T1000 (cell line): ENCODE data around the gene NCOR1.
"Not testable (repeated sequence)": the region's sequence is repeated elsewhere in the genome, so short reads cannot be mapped to it uniquely, and the experiment has no call there.

Experiments
- DNase-seq: peaks from one replicate; lab custom pipeline; 2025; ENCODE audit warnings: mixed read lengths; lab: John Stamatoyannopoulos, UW

The NCOR1 gene

DNA sequence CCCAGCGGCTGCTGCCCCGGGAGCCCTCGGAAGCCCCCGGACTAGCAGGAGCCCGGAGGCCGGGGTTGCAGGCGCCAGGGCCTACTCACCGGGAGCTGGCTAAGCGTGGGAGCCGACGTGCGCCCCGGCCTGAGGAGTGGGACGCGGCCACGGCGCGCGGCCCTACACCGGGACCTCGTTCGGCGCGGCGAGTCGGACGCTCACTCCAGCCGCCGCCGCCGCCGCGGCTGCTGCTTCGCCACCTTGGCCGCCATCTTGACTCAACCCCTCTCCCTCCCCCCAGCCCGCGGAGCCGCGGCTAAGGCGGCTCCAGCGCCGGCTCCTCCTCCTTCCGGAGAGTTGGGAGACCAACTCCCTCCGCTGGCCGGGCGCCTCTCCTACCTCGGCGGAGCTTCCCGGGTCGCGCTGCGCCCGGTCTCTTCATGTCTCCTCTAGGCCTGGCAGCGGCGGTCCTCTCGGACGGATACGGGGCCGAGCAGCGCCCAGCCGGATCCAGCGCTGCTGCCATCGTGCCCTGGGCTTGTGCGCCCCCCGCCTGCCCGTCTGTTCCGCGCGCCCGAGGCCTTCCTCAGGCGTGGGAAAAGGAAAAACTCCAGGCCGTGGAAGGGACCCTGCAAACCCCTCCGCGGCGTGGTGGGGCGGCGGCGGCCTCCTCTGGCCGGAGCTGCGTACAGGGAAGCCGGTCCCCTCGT, at the start of gene NCOR1:
TSS of gene NCOR1 (minus strand) at position 262 of the 692 bp plus-strand sequence. CDS start 20,965 bp downstream, outside the sequence.
- peak; percentile 77 for DNase-seq

DNA sequence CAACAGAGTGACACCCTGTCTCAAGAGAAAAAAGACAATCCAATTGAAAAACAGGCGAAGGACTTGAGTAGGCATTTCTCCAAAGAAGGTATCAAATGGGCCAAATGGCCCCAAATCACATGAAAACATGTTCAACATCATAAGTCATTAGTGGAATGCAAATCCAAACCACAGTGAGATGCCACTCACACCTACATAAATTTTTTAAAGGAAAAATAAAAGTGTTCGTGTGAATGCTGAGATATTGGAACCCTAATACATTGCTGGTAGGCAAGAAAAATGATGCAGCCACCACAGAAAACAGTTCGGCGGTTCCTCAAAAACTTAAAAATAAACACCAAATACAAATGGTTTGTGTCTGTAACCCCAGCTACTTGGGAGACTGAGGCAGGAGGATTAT, 46.9 kb upstream of the NCOR1 start:
- no peak for DNase-seq

DNA sequence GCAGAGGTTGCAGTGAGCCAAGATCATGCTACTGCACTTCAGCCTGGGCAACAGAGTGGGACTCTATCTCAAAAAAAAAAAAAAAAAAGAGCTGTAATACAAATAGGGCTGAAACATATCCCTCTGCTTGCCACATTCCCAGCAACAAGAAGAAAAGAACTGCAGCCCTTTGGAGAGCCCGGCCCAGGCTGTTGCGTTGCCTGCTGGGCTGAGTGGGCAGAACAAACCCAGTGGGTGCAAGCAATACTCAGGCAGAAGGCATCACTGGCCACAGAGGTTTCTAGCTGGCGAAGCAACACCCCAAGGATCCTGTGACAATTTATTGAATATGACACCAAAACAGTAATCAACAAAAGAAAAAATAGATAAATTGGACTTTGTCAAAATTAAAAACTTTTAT, 45.7 kb upstream of the NCOR1 start:
- no peak for DNase-seq

DNA sequence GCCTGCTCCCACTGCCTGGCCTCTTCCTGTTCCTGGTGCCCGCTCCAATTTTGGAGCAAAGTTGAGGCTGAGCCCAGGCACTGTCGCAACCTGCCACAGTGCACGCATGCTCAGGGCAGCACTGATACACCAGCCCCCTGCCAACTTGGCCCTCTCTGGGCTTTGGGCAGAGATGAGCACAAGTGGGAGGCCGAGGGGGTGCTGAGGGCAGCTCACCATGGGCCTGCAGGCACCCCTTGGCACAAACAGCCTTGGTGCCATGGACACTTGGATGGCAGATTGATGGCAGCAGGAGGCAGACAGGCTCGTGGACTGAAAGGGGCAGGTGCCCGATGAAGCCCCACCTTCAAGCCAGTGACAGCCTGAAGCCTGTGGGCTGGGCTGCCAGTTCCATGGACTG, 44.6 kb upstream of the NCOR1 start:
- DNase-seq = no peak

DNA sequence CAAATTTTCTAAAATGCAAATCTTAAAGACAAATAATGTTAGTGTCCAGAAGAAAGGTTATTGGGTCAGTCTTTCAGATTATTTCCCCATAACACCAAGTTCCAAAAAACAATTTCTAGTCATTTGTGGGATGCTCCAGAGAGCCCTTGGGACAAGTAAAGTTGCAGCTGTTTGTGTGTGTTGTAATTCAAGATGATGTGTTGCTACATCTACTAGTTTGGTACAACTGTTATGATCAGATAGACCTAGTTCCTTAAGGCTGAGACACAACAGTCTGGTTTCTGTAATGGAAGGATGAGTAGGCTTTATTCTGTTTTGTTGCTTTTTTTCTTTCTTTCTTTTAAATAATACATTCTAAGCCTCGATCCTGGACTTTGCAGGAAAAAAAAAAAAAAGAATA, 43.6 kb upstream of the NCOR1 start:
- no peak for DNase-seq

DNA sequence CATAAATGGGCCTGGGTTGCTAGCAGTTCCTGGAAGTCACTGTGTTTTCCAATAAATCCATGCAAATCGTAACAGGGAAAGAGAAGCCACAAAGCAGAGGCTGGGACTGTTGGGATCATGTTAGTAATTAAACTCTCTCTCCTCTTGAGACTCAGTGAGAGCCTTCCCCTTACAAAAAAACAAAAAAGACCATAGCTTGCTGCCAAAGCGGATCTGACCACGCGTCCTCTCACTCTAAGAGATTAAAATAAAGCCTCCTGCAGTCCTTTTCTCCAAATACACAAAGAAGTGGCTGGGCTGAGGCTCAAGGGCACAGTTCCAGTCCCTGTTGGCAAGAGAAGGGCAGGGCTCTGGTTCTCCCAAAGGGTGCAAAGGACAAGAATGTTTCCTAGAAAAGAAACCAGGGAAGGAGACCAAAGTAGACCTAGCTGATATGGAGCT, 40.2 kb upstream of the NCOR1 start:
- DNase-seq = no peak

DNA sequence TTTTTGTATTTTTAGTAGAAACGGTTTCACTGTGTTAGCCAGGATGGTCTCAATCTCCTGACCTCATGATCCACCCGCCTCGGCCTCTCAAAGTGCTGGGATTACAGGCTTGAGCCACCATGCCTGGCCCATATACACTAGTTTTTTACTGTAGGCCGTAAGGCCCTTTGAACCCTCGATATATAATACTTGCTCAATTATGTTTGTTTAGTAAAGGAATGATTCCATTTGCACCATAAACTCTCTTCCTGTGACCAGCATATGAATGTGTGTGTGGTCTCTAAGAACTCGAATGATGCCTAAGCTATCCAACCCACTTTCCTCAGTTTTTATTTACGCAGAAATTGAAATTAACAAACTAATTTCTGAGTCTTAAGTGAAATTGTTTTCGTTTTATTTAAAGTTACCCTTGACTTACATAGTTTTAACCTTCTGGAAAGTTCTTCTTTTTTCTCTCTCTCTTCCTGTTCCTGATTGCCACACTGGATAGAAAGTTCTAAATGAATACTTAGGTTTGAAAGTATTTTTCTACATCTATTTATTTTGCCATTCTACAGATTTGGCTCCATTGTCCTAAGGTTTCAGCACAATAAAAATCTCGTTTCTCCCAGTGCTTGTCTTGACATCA, 39.6 kb upstream of the NCOR1 start:
- no peak for DNase-seq

DNA sequence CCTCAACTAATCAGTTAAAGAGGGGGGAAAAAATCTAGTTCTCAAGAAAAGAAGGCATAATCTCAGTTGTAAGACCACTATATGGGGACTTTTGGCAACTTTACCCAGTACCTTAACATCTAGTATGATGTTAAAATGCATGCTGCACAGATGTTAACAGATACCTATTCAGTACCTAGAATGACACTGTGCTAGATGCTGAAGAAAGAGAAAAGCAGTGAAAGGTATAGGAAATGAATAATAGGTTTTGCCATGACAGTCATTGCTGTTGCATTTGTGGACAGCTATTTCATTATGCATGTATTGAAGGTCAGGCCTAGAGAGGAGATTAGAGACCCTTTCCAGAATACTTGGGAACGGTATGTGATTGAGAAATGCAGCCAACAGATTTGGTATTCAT, 36.2 kb upstream of the NCOR1 start:
- no peak for DNase-seq

DNA sequence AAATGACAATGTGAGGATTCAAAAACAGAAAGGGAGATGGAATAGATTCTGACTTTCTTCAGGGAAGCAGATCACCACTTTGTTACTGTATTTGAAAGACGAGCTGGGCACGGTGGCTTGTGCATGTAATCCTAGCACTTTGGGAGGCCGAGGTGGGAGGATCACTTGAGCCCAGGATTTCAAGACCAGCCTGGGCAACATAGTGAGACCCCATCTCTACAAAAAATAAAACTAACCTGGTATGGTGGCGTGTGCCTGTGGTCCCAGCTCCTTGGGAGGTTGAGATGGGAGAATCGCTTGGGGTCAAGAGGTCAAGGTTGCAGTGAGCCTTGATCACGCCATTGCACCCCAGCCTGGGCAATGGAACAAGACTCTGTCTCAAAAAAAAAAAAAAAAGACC, 35.7 kb upstream of the NCOR1 start:
- no peak for DNase-seq

DNA sequence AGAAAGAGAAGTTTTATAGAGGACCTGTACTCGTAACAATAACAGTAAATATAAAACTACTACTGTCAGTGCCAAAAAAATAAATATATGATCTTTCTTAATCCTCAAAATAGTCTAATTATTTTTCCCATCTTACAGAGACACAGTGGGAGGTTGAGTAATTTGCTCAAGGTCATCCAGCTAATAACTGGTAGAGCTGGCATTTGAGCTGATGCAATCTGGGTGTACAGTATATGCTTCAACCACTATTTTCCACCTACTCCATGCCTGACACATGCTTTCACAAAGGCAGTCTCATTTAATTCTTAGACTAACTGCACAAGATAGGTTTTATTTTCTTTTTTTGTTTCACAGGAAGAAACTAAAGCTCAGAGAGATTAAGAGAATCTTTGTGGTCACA, 35.3 kb upstream of the NCOR1 start:
- no peak for DNase-seq

DNA sequence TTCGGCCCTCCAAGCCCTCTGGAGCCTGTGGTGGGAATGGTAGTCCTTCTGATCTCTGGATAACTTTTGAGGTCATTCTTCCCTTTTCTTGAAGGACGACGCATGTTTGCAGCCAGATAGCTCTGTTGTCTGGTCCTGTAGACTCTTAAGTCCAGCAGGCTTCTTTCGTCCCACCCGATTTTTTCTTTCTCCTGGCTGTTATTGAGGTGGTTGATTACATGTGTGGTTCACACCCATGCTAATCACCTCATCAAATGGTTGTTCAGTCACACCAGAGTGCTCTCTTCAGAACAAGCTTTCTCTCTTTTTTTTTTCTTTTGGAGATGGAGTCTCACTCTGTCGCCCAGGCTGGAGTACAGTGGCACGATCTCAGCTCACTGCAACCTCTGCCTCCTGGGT, 32.3 kb upstream of the NCOR1 start:
- DNase-seq = no peak

DNA sequence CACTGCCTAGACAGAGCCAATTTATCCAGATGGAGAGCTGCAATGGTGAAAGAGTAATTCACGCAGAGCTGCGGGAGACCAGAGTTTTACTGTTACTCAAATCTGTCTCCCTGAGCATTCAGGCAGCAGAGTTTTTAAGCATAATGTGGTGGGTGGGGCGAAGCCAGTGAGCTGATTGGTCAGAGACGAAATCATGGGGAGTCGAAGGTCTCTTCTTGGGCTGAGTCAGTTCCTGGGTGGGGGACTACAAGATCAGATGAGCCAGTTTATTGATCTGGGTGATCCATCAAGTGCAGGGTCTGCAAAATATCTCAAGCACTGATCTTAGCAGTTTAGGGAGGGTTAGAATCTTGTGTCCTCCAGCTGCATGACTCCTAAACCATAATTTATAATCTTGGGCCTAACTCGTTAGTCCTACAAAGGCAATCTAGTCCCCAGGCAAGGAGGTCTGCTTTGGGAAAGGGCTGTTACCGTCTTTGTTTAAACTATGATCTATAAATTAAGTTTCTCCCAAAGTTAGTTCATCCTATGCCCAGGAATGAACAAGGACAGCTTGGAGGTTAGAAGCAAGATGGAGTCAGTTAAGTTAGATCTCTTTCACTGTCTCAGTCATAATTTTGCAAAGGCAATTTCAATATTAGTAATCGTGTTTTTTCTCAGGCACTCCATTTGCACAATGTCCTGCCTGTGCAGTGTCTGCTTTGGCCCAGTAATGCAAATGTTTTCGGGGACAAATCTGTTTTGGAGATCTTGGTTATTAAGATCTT, 28.6 kb upstream of the NCOR1 start:
- no peak for DNase-seq

DNA sequence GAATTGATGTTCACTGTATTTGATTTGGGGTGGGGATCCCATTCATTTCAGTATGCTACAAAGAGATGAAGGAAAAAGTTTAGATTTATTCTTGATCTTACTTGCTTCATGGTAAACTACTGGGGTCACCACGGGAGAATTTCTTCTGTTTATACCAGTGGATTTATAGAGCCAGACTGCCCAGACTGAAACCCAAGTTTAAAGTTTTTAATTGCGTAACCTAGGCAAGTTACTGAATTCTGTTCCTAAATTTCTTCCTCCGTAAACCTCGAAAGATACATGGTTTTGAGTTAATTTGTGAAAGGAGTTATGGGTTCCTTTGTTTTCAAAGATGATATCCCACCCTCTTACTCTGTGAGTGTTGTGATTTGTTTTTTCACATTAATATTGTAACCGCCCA, 28.1 kb upstream of the NCOR1 start:
- no peak for DNase-seq

DNA sequence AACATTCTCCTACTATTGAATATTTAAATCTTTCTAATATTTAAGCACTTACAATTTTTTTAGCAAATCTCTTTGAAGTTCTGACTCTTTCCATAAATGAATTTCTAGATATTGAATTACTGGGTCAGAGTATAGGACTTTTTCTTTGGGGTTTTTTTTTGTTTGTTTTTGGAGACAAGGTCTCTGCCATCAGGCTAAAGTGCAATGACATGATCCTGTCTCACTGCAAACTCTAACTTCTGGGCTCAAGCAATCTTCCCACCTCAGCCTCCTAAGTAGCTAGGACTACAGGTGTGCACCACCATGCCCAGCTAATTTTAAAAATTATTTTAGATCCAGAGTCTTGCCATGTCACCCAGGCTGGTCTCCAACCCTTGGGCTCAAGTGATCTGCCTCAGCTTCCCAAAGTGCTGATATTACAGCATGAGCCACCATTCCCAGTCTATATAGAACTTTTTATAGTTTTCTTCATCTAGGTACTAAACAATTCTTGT, 26.6 kb upstream of the NCOR1 start:
- DNase-seq = no peak

DNA sequence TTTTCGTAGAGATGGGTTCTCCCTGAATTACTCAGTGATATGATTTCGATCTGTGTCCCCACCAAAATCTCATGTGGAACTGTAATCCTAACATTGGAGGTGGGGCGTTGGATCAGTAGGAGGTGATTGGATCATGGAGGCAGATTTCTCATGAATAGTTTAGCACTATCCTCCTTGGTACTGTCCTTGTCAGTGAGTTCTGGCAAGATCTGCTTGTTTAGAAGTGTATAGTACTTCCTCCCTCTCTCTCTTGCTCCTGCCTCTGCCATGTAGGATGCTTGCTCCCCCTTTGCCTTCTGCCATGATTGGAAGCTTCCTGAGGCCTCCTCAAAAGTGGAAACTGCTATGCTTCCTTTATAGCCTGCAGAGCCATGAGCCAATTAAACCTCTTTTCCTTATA, 24.6 kb upstream of the NCOR1 start:
- DNase-seq = no peak

DNA sequence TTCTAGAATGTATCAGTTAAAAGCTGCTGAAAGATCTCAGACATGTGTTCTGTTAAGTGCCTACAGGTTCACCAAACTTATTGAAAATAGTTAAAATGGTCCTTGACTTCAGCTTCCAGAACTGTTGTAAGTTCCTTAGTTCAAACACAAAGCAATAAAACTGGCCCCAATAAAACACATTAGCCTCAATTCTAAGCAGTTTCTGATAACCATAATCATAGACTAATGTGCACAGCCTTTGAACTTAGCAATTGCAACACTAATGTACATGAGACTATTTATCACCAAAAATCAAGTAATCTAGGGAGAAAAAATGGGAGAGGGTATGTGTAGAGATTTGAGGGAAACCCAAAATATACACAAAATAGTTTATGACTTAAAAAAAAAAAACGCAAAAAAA, 17.1 kb upstream of the NCOR1 start:
- no peak for DNase-seq

DNA sequence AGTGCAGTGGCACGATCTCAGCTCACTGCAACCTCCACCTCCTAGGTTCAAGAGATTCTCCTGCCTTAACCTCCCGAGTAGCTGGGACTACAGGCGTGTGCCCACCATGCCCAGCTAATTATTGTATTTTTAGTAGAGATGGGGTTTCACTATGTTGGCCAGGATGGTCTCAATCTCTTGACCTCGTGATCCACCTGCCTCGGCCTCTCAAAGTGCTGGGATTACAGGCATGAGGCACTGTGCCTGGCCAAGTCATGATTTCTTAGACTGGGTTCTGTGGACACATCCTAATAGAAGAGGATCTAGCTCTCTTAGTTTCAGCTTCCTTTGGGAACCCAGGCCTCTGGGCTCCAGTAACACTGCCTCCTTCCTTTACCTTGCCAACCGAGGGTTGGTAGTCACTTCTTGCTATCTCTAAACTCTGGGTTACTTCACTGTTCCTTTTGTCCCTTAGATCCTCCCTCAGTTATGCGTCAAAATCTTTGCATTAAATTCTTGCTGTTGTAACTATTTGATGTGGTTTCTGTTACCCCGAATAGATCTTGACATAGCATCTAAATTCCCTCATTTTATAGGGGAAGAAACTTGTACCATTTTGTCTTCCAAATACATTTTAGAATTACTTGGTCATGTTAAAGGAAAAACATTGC, 14.7 kb upstream of the NCOR1 start:
- not testable (repeated sequence) for DNase-seq

DNA sequence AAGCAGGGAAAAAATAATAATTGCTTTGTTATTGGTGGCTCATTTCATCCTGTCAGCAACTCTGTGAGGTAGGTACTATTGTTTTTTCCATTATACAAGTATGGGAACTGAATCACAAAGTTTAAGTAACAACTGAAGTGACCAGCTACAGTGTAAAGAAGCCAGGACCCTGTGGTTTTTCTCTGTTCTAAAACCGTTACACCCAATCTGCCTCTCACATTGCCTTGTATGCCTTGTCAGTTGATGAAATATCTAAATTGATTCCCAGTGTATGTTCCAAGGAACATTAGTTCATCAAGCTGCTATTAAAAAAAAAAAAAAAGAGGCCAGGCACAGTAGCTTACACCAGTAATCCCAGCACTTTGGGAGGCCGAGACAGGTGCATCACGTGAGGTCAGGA, 7.1 kb upstream of the NCOR1 start:
- no peak for DNase-seq

DNA sequence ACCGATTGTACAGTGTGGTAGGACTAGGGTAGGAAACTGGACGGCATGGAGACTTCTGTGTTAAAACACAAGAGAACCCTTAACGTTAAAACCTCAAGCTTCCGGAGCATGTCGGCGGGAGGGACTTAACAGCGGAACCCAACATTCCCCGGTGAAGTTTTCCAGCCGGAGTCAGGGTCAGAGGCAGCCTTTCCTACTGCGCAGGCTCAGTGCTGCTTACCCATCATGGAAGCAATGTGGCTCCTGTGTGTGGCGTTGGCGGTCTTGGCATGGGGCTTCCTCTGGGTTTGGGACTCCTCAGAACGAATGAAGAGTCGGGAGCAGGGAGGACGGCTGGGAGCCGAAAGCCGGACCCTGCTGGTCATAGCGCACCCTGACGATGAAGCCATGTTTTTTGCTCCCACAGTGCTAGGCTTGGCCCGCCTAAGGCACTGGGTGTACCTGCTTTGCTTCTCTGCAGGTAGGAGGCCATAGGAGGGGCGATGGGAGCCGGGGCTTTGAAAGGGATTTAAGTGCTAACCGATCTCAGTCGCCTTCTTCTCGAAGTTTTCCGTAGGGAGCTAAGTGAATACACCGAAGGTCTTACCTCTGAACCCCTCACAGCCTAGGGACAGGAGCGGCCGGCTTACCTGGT, 1.8 kb upstream of the NCOR1 start, which contains the start of gene PIGL:
TSS of gene PIGL (plus strand) at position 209 of the 634 bp plus-strand sequence. CDS start at position 226, 17 bp downstream.
- peak; percentile 78 for DNase-seq

DNA sequence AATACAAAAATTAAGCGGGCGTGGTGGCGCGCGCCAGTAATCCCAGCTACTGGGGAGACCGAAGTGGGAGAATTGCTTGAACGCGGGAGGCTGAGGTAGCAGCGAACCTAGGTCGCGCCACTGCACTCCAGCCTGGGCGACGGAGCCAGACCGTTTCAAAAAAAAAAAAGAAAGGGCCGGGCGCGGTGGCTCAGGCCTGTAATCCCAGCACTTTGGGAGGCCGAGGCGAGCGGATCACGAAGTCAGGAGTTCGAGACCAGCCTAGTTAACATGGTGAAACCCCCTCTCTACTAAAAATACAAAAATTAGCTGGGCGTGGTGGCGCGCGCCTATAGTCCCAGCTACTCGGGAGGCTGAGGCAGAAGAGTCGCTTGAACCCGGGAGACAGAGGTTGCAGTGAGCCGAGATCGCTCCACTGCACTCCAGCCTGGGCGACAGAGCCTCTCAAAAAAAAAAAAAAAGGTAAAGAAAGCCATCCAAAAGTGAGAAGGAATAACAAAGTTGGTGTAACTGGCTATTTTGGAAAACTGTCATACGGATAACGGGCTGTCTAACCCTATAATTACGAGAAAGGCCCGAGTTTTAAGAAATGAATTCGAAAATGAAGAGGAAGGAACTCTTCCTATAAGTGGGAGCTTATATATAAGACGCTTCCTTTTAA, 1.1 kb upstream of the NCOR1 start:
- DNase-seq = not testable (repeated sequence)

DNA sequence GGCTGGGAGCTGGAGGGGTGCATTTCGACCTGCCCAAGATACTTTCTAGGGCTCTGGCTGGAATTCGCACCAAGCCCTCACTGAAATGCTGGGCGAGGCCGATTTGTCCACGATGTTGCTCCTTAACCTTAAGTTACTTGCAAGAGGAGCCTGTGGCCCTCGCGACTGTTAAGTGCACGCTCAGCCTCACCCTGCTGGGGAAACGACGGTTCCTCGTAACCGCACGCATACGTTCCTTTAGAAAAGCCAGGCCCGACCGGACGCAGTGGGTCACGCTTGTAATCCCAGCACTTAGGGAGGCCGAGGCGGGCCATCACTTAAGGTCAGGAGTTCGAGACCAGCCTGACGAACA, 607 bp upstream of the NCOR1 start:
- no peak for DNase-seq

DNA sequence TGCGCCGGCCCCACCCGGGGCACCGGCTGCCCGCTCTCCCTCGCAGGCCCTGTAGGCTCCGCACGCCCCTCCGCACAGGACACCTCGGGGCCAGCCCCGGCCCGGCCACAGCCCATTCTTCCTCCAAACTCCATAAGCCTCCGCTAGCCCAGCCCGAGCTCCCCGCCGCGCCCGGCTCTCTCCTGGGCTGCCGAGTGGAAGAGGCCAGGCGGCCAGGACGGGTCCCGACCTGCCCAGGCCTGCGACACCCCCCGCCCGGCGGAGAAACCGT, 397 bp downstream of the NCOR1 start:
- DNase-seq = no peak
